Mammary microvascular endothelial cell (primary cell): ENCODE results near the gene WNT5A. TPM values are rescaled to one million over a fixed set of nuclear protein-coding genes. Genes with fewer than 3 reads are reported as not detected.

Source experiments
- total RNA-seq: library from RNA; depleted of rRNA; stranded (reverse); fragments of >200 nt; gene quantifications from 2 replicates; pipeline ENCODE4 v1.2.3, GENCODE V29; 2015

Gene WNT5A
- total RNA-seq: 0.34 and 0.93 TPM in 2 replicates

GRCh38 chr3:55486857-55487380 lies at the start of gene WNT5A:
WNT5A (minus strand) TSS chr3:55487306; CDS start chr3:55486985, 321 bp downstream.

